Fibroblast of lung (primary cell): Measurements from ENCODE around the gene COL28A1. TPM values are rescaled to one million over a fixed set of nuclear protein-coding genes. Genes with fewer than 3 reads are reported as not detected.

Experiments
- DNase-seq, 2 donors: peaks; one replicate each; pipeline versions ENCODE4 v3.0.0 to v3.0.0-alpha.2; 2010; ENCODE audit warnings: low read depth in 2 of 2
- H2AFZ ChIP-seq: 2 replicates; pipeline ENCODE4 v1.5.1; 2012; ENCODE audit warnings: low read length, control low read depth, inconsistent platforms
- H3K27ac ChIP-seq: 2 replicates; pipeline ENCODE4 v1.5.1; 2011; ENCODE audit warnings: low read length, control low read depth; ENCODE audit not compliant: insufficient read depth
- H3K27me3 ChIP-seq: 2 replicates; pipeline ENCODE4 v1.5.1; 2011; ENCODE audit warnings: mild to moderate bottlenecking, low read length; ENCODE audit not compliant: control insufficient read depth, insufficient read depth
- H3K36me3 ChIP-seq: 2 replicates; pipeline ENCODE4 v1.5.1; 2011; ENCODE audit warnings: low read length; ENCODE audit not compliant: control insufficient read depth, insufficient read depth
- H3K4me1 ChIP-seq: 2 replicates; pipeline ENCODE4 v1.5.1; 2011; ENCODE audit warnings: low read length; ENCODE audit not compliant: control insufficient read depth, insufficient read depth; ENCODE audit errors: extremely low read depth
- H3K4me2 ChIP-seq: 2 replicates; pipeline ENCODE4 v1.5.1; 2011; ENCODE audit warnings: low read length, control low read depth; ENCODE audit not compliant: insufficient read depth; ENCODE audit errors: extremely low read depth
- H3K4me3 ChIP-seq, 4 experiments: fragments of 200-600 bp in 1 of 4; sonication (generic) in 1 of 4; replicated peaks in 1 of 4; 2 replicates each; pipeline ENCODE4 v1.5.1; 2011 to 2016; ENCODE audit warnings: low read length in 4 of 4, low read depth in 3 of 4, mild to moderate bottlenecking in 3 of 4, control low read depth in 2 of 4, inconsistent platforms in 1 of 4, mixed read lengths in 1 of 4; ENCODE audit not compliant: insufficient read depth in 1 of 4; ENCODE audit errors: control extremely low read depth in 1 of 4
- H3K79me2 ChIP-seq: 2 replicates; pipeline ENCODE4 v1.5.1; 2012; ENCODE audit warnings: mild to moderate bottlenecking, low read length, inconsistent platforms; ENCODE audit not compliant: control insufficient read depth, insufficient read depth
- H3K9ac ChIP-seq: 2 replicates; pipeline ENCODE4 v1.5.1; 2011; ENCODE audit warnings: mild to moderate bottlenecking, low read length, control low read depth; ENCODE audit not compliant: insufficient read depth
- H3K9me3 ChIP-seq: 2 replicates; pipeline ENCODE4 v1.5.1; 2012; ENCODE audit warnings: low read depth, low read length; ENCODE audit not compliant: control insufficient read depth, insufficient read depth
- H4K20me1 ChIP-seq: 2 replicates; pipeline ENCODE4 v1.5.1; 2011; ENCODE audit warnings: low read length; ENCODE audit not compliant: control insufficient read depth, insufficient read depth; ENCODE audit errors: extremely low read depth
- CTCF ChIP-seq, 2 donors: IDR thresholded peaks in 1 of 2; conservative IDR thresholded peaks in 1 of 2; 1 replicate in 1 of 2; 2 replicates in 1 of 2; pipeline ENCODE4 v1.5.1; 2011 to 2012; ENCODE audit warnings: low read length in 2 of 2, control low read depth in 1 of 2, inconsistent platforms in 1 of 2, low read depth in 1 of 2, mild to moderate bottlenecking in 1 of 2
- EZH2 ChIP-seq: IDR thresholded peaks from 2 replicates; pipeline ENCODE4 v1.5.1; 2012; ENCODE audit warnings: low read length, control low read depth, mild to moderate bottlenecking; ENCODE audit errors: missing control alignments
- polyA plus RNA-seq, 2 donors: library from polyadenylated mRNA; depleted of rRNA in 1 of 2; stranded (reverse) in 1 of 2; unstranded in 1 of 2; fragments of >200 nt; gene quantifications; 2 replicates each; pipeline ENCODE4 v1.2.1, GENCODE V29; 2011 to 2012; ENCODE audit warnings: missing spikeins in 1 of 2
- total RNA-seq: library from RNA; depleted of rRNA; stranded (reverse); fragments of >200 nt; gene quantifications from 2 replicates; pipeline ENCODE4 v1.2.1, GENCODE V29; 2014

Gene COL28A1
- total and polyA plus RNA-seq, 2 donors (not counting 1 experiment from before 2014, with no cell fraction given), result 0.01 to 0.17 TPM

GRCh38 chr7:7565746-7566650 is 30.3 kb upstream of the COL28A1 start:
- Histone ChIP-seq H3K9ac (peak overlapping the region; percentile 85), H3K9me3 (no peaks in the 10 kb centered on the region), H3K36me3 (no peaks in the 10 kb centered on the region), H3K4me3 (peak overlapping the region in 2 of 4 experiments; percentile 53 to 83), H3K4me2 (peak overlapping the region; percentile 20), H3K4me1 (peaks cover 2% of the 10 kb centered on the region), H3K79me2 (peaks cover 32% of the 10 kb centered on the region), H4K20me1 (no peaks in the 10 kb centered on the region), H3K27ac (no peak overlapping the region), H2AFZ (peak overlapping the region; percentile 68), H3K27me3 (no peaks in the 10 kb centered on the region)
- no peak for TF ChIP-seq EZH2
- no peak for TF ChIP-seq CTCF (conservative IDR thresholded peaks at IDR 0.05 in 1 of 2, IDR thresholded peaks at IDR 0.05 in 1 of 2; ENCODE audit: low read depth in 1 of 2, low read length in 2 of 2)
- peak in 1 of 2 donors; percentile 12 for DNase-seq

GRCh38 chr7:7565018-7565680 is 29.5 kb upstream of the COL28A1 start:
- Histone ChIP-seq H3K4me1 (peaks cover 2% of the 10 kb centered on the region), H3K27me3 (no peaks in the 10 kb centered on the region), H3K36me3 (no peaks in the 10 kb centered on the region), H3K79me2 (peaks cover 25% of the 10 kb centered on the region), H3K9ac (no peak overlapping the region), H3K4me3 (no peak overlapping the region), H3K9me3 (no peaks in the 10 kb centered on the region), H4K20me1 (no peaks in the 10 kb centered on the region), H3K27ac (no peak overlapping the region), H3K4me2 (no peak overlapping the region), H2AFZ (no peak overlapping the region)
- DNase-seq, result no peak
- no peak for TF ChIP-seq EZH2
- no peak for TF ChIP-seq CTCF (conservative IDR thresholded peaks at IDR 0.05 in 1 of 2, IDR thresholded peaks at IDR 0.05 in 1 of 2; ENCODE audit: low read depth in 1 of 2, low read length in 2 of 2)

- Histone ChIP-seq H3K27me3 (no peaks in the 10 kb centered on the region), H3K4me1 (peaks cover 2% of the 10 kb centered on the region), H3K27ac (no peak overlapping the region), H3K9ac (no peak overlapping the region), H3K4me2 (no peak overlapping the region), H2AFZ (no peak overlapping the region), H3K9me3 (no peaks in the 10 kb centered on the region), H4K20me1 (no peaks in the 10 kb centered on the region), H3K79me2 (peaks cover 17% of the 10 kb centered on the region), H3K4me3 (no peak overlapping the region), H3K36me3 (no peaks in the 10 kb centered on the region)
- TF ChIP-seq CTCF (conservative IDR thresholded peaks at IDR 0.05 in 1 of 2, IDR thresholded peaks at IDR 0.05 in 1 of 2; ENCODE audit: low read depth in 1 of 2, low read length in 2 of 2) (no peak), EZH2 (no peak)
- DNase-seq, result peak; percentile 29 to 82
Observed at GRCh38 chr7:7564323-7564780, 28.7 kb upstream of the COL28A1 start.
